HAP-1 (cell line): ENCODE results near the gene CEACAM1.
"Not testable (repeated sequence)": the region's sequence is repeated elsewhere in the genome, so short reads cannot be mapped to it uniquely, and the experiment has no call there.

ENCODE experiments used
- DNase-seq, 2 experiments: peaks; one replicate each; pipeline ENCODE4 v3.0.0-alpha.2; 2016 to 2020; ENCODE audit warnings: low spot score in 2 of 2
- H3K27me3 ChIP-seq: fragments of 250-450 bp; sonication (Bioruptor Pico); 2 replicates; pipeline ENCODE4 v1.5.1; 2020; ENCODE audit warnings: low read depth, mild to moderate bottlenecking, moderate library complexity
- H3K36me3 ChIP-seq: fragments of 250-450 bp; sonication (Bioruptor Pico); replicated peaks from 2 replicates; pipeline ENCODE4 v1.5.1; 2020; ENCODE audit warnings: mild to moderate bottlenecking
- H3K4me1 ChIP-seq: fragments of 250-450 bp; sonication (Bioruptor Pico); 2 replicates; pipeline ENCODE4 v1.5.1; 2020; ENCODE audit warnings: mild to moderate bottlenecking
- H3K4me3 ChIP-seq: fragments of 250-450 bp; sonication (Bioruptor Pico); 2 replicates; pipeline ENCODE4 v1.5.1; 2020; ENCODE audit warnings: mild to moderate bottlenecking, moderate library complexity
- H3K9me3 ChIP-seq: fragments of 250-450 bp; sonication (Bioruptor Pico); 2 replicates; pipeline ENCODE4 v1.5.1; 2020; ENCODE audit warnings: mild to moderate bottlenecking, moderate library complexity
- in situ Hi-C: fragments of 300-500 bp; cut with MboI; formaldehyde crosslinking; loops from 3 replicates; pipeline ENCODE4 v1.14.3; 2020; ENCODE audit warnings: low sequenced_read_pairs, inconsistent platforms, mixed read lengths

CEACAM1 gene

DNA sequence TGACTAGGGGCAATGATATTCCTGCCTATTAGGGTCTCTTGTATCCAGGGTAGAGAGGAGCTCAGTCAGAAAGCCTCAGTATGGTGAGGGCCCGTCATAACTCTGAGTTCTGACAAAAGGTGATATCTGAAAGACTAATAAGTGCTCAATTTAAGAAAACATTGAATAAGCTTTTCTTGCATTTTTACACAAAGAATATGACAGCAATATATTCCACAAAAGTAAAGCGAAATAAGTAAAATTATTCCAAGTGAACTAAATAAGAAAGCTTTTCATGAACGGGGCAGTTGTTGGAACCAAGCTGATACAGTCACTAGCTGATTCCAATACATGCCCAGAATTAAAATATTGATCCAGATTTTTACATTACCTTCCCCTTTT, 40.5 kb downstream of the CEACAM1 start:
- H3K36me3 ChIP-seq: no peaks in the 10 kb centered on the region
- H3K4me1 ChIP-seq: peaks cover 16% of the 10 kb centered on the region
- H3K9me3 ChIP-seq: no peaks in the 10 kb centered on the region
- no peak for DNase-seq
- in situ Hi-C loops: no loop called here
- H3K27me3 ChIP-seq: no peaks in the 10 kb centered on the region; the same call in 1 of the 2 replicates
- H3K4me3 ChIP-seq: no peak overlapping the region

- Histone ChIP-seq H3K9me3 (no peaks in the 10 kb centered on the region), H3K36me3 (no peaks in the 10 kb centered on the region), H3K27me3 (no peaks in the 10 kb centered on the region; the same call in 1 of the 2 replicates), H3K4me1 (peaks cover 16% of the 10 kb centered on the region), H3K4me3 (no peak overlapping the region)
- in situ Hi-C loops: no loop called here
- DNase-seq: no peak
Observed at GRCh38 chr19:42487032-42487797, 41.1 kb downstream of the CEACAM1 start.

- DNase-seq, H3K9me3 ChIP-seq, H3K36me3 ChIP-seq, in situ Hi-C loops, H3K4me3 ChIP-seq, H3K27me3 ChIP-seq: not testable (repeated sequence)
- H3K4me1 ChIP-seq: peaks cover 22% of the 10 kb centered on the region
Observed at GRCh38 chr19:42485036-42485435, 43.2 kb downstream of the CEACAM1 start.

DNA sequence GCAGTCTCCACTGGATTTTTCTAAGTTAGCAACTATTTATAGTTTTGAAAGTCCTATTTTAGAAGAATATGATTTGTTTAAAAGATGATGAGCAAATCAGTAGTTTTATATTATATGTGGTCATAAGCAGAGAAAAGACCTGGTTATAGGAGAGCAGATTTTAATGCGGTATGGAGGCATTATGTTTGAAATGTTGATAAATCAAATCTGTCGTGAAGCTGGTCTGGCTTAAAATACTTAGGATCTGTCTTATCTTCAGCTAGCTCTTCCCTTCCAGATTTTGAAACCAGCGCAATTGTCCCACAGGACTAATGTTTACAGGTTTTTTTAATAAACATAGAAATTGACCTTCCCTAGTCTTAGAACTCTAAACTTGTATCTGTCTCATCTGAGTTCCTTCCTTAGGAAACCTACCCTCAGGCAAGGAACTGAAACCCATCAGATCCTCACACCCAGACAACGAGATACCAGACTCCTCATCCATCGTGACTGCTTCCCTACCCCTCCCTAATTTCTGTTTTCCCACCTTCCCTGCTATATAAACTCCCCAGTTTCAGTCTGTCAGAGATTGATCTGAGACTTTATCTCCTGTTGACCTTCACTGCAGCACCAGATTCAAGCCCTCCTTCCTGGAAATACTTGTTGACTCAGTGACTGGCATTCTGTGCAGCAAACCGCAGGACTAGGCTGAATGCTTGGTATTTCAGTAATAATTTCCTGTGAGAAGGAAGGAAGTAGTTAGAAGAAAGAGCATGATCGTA, 47.8 kb downstream of the CEACAM1 start:
- Histone ChIP-seq H3K4me3 (no peak overlapping the region), H3K4me1 (peaks cover 6% of the 10 kb centered on the region), H3K27me3 (no peaks in the 10 kb centered on the region; the same call in 1 of the 2 replicates), H3K36me3 (no peaks in the 10 kb centered on the region), H3K9me3 (no peaks in the 10 kb centered on the region)
- in situ Hi-C loops: no loop called here
- no peak for DNase-seq

- Histone ChIP-seq H3K4me1 (peaks cover 14% of the 10 kb centered on the region), H3K9me3 (no peaks in the 10 kb centered on the region), H3K36me3 (no peaks in the 10 kb centered on the region), H3K4me3 (no peak overlapping the region), H3K27me3 (no peaks in the 10 kb centered on the region; the same call in 1 of the 2 replicates)
- no peak for DNase-seq
- in situ Hi-C loops: no loop called here
Observed at GRCh38 chr19:42479736-42480135, 48.5 kb downstream of the CEACAM1 start.

DNA sequence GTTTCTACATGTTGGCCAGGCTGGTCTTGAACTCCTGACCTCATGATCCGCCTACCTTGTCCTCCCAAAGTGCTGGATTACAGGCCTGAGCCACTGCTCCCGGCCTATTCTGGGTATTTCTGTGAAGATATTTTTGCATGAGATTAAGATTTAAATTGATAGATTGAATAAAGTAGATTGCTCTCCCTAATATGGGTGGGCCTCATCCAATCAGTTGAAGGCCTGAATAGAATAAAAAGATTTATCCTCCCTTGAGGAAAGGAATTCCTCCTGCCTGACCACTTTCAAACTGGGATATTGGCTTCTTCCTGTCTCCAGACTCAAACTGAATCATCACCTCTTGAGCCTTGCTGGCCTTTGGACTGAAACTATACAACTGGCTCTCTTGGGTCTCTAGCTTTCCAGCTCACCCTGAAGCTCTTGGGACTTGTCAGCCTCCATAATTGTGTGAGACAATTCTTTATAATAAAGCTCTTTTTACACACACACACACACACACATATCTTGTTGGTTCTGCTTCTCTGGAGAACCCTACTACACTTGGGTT, 49.4 kb downstream of the CEACAM1 start:
- no peak overlapping the region for H3K4me3 ChIP-seq
- no peak for DNase-seq
- in situ Hi-C loops: no loop called here
- peaks cover 22% of the 10 kb centered on the region for H3K4me1 ChIP-seq
- no peaks in the 10 kb centered on the region for H3K9me3 ChIP-seq
- H3K36me3 ChIP-seq: no peaks in the 10 kb centered on the region
- H3K27me3 ChIP-seq: no peaks in the 10 kb centered on the region

GRCh38 chr19:42477933-42478332, 50.3 kb downstream of the CEACAM1 start:
- peaks cover 27% of the 10 kb centered on the region for H3K4me1 ChIP-seq
- H3K4me3 ChIP-seq: no peak overlapping the region
- no peaks in the 10 kb centered on the region for H3K36me3 ChIP-seq
- no peaks in the 10 kb centered on the region for H3K27me3 ChIP-seq
- no peaks in the 10 kb centered on the region for H3K9me3 ChIP-seq
- in situ Hi-C loops: no loop called here
- DNase-seq: no peak

GRCh38 chr19:42477117-42477516, 51.2 kb downstream of the CEACAM1 start:
- Histone ChIP-seq H3K4me1 (peaks cover 35% of the 10 kb centered on the region), H3K9me3 (no peaks in the 10 kb centered on the region), H3K36me3 (no peaks in the 10 kb centered on the region), H3K4me3 (no peak overlapping the region), H3K27me3 (no peaks in the 10 kb centered on the region)
- no peak for DNase-seq
- in situ Hi-C loops: no loop called here

- in situ Hi-C loops: no loop called here
- H3K4me3 ChIP-seq: no peak overlapping the region
- no peak for DNase-seq
- no peaks in the 10 kb centered on the region for H3K27me3 ChIP-seq
- no peaks in the 10 kb centered on the region for H3K9me3 ChIP-seq
- no peaks in the 10 kb centered on the region for H3K36me3 ChIP-seq
- peaks cover 36% of the 10 kb centered on the region for H3K4me1 ChIP-seq
Observed at GRCh38 chr19:42475366-42475765, 52.9 kb downstream of the CEACAM1 start.

GRCh38 chr19:42474743-42475142, 53.5 kb downstream of the CEACAM1 start:
- Histone ChIP-seq H3K27me3 (no peaks in the 10 kb centered on the region), H3K4me3 (no peak overlapping the region), H3K9me3 (no peaks in the 10 kb centered on the region), H3K4me1 (peaks cover 34% of the 10 kb centered on the region), H3K36me3 (no peaks in the 10 kb centered on the region)
- in situ Hi-C loops: no loop called here
- DNase-seq: peak; percentile 35 to 71

DNA sequence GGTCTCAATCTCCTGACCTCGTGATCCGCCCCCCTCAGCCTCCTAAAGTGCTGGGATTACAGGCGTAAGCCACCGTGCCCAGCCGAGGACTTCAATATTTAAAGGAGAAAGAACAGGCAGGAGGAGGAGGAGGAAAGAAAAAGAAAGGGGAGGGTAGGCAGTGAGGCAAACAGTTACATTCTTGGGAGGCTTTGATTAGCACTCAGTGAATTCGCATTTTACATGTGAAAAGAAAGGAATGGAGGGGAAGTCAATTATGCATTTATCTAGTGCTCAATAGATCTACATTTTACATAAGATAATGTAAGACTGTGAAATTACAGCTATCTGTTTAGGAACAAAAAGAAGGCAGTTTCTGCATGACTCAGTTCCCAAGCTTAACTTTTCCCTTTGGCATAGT, 54.6 kb downstream of the CEACAM1 start:
- in situ Hi-C loops: no loop called here
- Histone ChIP-seq H3K4me1 (peaks cover 35% of the 10 kb centered on the region), H3K36me3 (no peaks in the 10 kb centered on the region), H3K9me3 (no peaks in the 10 kb centered on the region), H3K4me3 (no peak overlapping the region), H3K27me3 (no peaks in the 10 kb centered on the region)
- DNase-seq: peak; percentile 75 to 99

- DNase-seq: no peak
- in situ Hi-C loops: no loop called here
- Histone ChIP-seq H3K9me3 (no peaks in the 10 kb centered on the region), H3K4me1 (peaks cover 44% of the 10 kb centered on the region), H3K27me3 (no peaks in the 10 kb centered on the region), H3K36me3 (no peaks in the 10 kb centered on the region), H3K4me3 (no peak overlapping the region)
Observed at GRCh38 chr19:42472402-42473147, 55.7 kb downstream of the CEACAM1 start.

DNA sequence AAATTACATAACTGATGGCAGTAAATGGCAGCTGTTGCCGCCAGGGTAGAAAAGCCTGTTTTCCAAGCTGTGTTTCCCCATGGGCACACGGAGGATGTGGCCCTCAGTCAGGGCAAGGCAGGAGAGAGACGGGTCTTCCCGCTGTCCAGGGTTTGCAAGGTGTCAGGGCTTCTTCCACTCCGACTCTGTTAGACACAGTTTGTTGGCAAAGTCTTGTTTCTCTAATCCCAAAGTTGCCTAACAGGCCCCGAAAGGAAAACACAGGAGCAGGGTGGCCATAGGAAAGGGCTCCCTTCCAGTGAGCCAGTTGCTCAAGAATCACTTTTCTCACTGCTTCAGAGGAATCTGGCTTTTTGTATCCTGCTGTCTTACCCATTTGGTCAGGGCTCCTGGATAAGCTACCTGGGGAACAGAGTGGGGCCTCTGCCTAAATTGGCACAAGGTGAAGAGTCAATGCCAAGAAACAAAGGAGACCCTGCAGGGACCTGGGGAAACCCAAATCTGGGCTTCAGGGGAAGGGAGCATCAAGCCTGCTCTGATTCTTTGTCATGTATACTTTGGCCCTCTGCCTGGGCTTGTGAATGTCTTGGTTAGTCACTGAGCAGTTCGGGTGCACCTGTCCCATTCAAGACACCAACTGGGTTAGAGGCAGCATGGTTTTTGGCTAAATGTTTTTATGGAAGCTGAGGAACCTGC, 56.6 kb downstream of the CEACAM1 start:
- in situ Hi-C loops: no loop called here
- no peaks in the 10 kb centered on the region for H3K27me3 ChIP-seq
- H3K4me3 ChIP-seq: no peak overlapping the region
- DNase-seq: peak in 1 of 2 experiments; percentile 38
- H3K9me3 ChIP-seq: no peaks in the 10 kb centered on the region
- H3K36me3 ChIP-seq: no peaks in the 10 kb centered on the region
- H3K4me1 ChIP-seq: peaks cover 53% of the 10 kb centered on the region
